Panc1 (cell line): ENCODE data around the gene LARP1. TPM values are rescaled to one million over a fixed set of nuclear protein-coding genes. Genes with fewer than 3 reads are reported as not detected.

Source experiments
- ATAC-seq: fragments of 200-7000 bp; cut with Tn5 transposase; 2 replicates; pipeline ENCODE4 v1.9.1; 2020; ENCODE audit warnings: mild to moderate bottlenecking, moderate library complexity
- BruUV-seq: library from RNA; stranded (reverse); fragments of 400-500 nt; replicated peaks from 2 replicates; lab custom pipeline; 2021; lab: Mats Ljungman, UMichigan
- CTCF ChIA-PET: fragments of 300-600 bp; sonication (Branson Sonifier 250); formaldehyde crosslinking; loops from one replicate; lab custom pipeline; 2022; ENCODE audit warnings: antibody characterized with exemption; lab: Charles Lee
- POLR2A ChIA-PET: fragments of 300-600 bp; sonication (Branson Sonifier 250); formaldehyde crosslinking; loops from one replicate; lab custom pipeline; 2022; ENCODE audit warnings: antibody characterized with exemption; lab: Charles Lee
- DNase-seq: peaks from one replicate; pipeline ENCODE4 v3.0.0-alpha.2; 2010; ENCODE audit warnings: low read depth, low spot score
- H3K27ac ChIP-seq: 2 replicates; pipeline ENCODE4 v1.5.1; 2011; ENCODE audit warnings: mild to moderate bottlenecking, low read length, inconsistent platforms
- H3K27me3 ChIP-seq: fragments of 200-500 bp; sonication (Bioruptor generic); 2 replicates; pipeline ENCODE4 v1.6.0; 2014; ENCODE audit warnings: low read length, inconsistent platforms; ENCODE audit not compliant: control insufficient read depth, insufficient read depth
- H3K36me3 ChIP-seq: fragments of 200-500 bp; sonication (Bioruptor generic); 2 replicates; pipeline ENCODE4 v1.5.1; 2014; ENCODE audit warnings: inconsistent platforms, mild to moderate bottlenecking, low read length, moderate library complexity; ENCODE audit not compliant: control insufficient read depth, insufficient read depth
- H3K4me1 ChIP-seq: 2 replicates; pipeline ENCODE4 v1.5.1; 2011; ENCODE audit warnings: inconsistent platforms, mild to moderate bottlenecking, low read length, moderate library complexity; ENCODE audit not compliant: control insufficient read depth, insufficient read depth
- H3K4me3 ChIP-seq, 2 experiments: 2 replicates each; pipeline ENCODE4 v1.5.1; 2011 to 2012; ENCODE audit warnings: low read depth in 2 of 2, low read length in 2 of 2, mild to moderate bottlenecking in 2 of 2, inconsistent platforms in 1 of 2, moderate library complexity in 1 of 2
- H3K9me3 ChIP-seq: fragments of 200-500 bp; sonication (Bioruptor generic); 2 replicates; pipeline ENCODE4 v1.5.1; 2014; ENCODE audit warnings: low read depth, mild to moderate bottlenecking, inconsistent platforms, low read length, moderate library complexity; ENCODE audit not compliant: control insufficient read depth, insufficient read depth
- CTCF ChIP-seq: fragments of 450-650 bp; IDR thresholded peaks from 2 replicates; pipeline ENCODE4 v1.5.1; 2017; ENCODE audit warnings: mild to moderate bottlenecking
- POLR2AphosphoS5 ChIP-seq: IDR thresholded peaks from 2 replicates; pipeline ENCODE4 v1.6.1; 2012; ENCODE audit warnings: mild to moderate bottlenecking, low read depth, low read length, moderate library complexity
- REST ChIP-seq, 2 experiments: IDR thresholded peaks; 2 replicates each; pipeline ENCODE4 v1.6.1; 2011 to 2012; ENCODE audit warnings: low read depth in 2 of 2, control low read depth in 1 of 2, low read length in 1 of 2, mild to moderate bottlenecking in 1 of 2, moderate library complexity in 1 of 2; ENCODE audit not compliant: insufficient read depth in 1 of 2
- SIN3A ChIP-seq: IDR thresholded peaks from 2 replicates; pipeline ENCODE4 v1.6.1; 2012; ENCODE audit warnings: low read depth, mild to moderate bottlenecking, low read length, moderate library complexity, borderline replicate concordance; ENCODE audit not compliant: insufficient read depth
- TCF7L2 ChIP-seq: IDR thresholded peaks from 2 replicates; pipeline ENCODE4 v1.6.1; 2011; ENCODE audit warnings: mild to moderate bottlenecking, low read depth, low read length, inconsistent platforms
- in situ Hi-C: cut with HindIII; loops from 2 replicates; pipeline ENCODE4 v1.10.0; 2016; ENCODE audit warnings: low sequenced_read_pairs, low pct_unique_long_range_greater_than_20kb
- intact Hi-C: fragments of 100-400 bp; cut with micrococcal nuclease; formaldehyde crosslinking; loops from one replicate; pipeline ENCODE4 v1.10.0; 2022; ENCODE audit not compliant: unreplicated experiment
- total RNA-seq: library from RNA; stranded (reverse); gene quantifications from one replicate; pipeline ENCODE4 v1.2.1, GENCODE V29; 2021; ENCODE audit not compliant: unreplicated experiment

The LARP1 gene
- total RNA-seq, 1 experiment from 2014 or later: 325 TPM

GRCh38 chr5:154762261-154762660 is 7.1 kb downstream of the LARP1 start:
- TF ChIP-seq POLR2AphosphoS5 (no peak), SIN3A (no peak), CTCF (no peak), REST (IDR thresholded peaks at IDR 0.05; ENCODE audit: insufficient read depth in 1 of 2, low read depth in 2 of 2, low read length in 1 of 2) (no peak), TCF7L2 (no peak)
- ATAC-seq (no peak), DNase-seq (no peak)
- in situ Hi-C loops: no loop called here
- ChIA-PET POLR2A (interaction anchor here (0.7 kb wide), 1 partner anchor 9 kb away, joined by 7 read pairs; no protein-coding TSS in a partner anchor), CTCF (no interaction called here)
- no peaks in the 10 kb centered on the region for H3K27me3 ChIP-seq
- no peak overlapping the region for H3K27ac ChIP-seq
- peaks cover 67% of the 10 kb centered on the region for H3K4me1 ChIP-seq
- H3K9me3 ChIP-seq: no peaks in the 10 kb centered on the region
- intact Hi-C loops: no loop called here
- H3K4me3 ChIP-seq: no peak overlapping the region
- no TSS peak for BruUV-seq
- H3K36me3 ChIP-seq: no peaks in the 10 kb centered on the region

- Histone ChIP-seq H3K36me3 (no peaks in the 10 kb centered on the region), H3K27me3 (no peaks in the 10 kb centered on the region), H3K4me1 (peaks cover 71% of the 10 kb centered on the region), H3K27ac (no peak overlapping the region), H3K4me3 (no peak overlapping the region), H3K9me3 (no peaks in the 10 kb centered on the region)
- CTCF ChIA-PET: interaction anchor here (0.6 kb wide), 1 partner anchor 242 kb away, joined by 3 read pairs; no protein-coding TSS in a partner anchor
- intact Hi-C loops (no loop called here), in situ Hi-C loops (no loop called here)
- DNase-seq (no peak), ATAC-seq (no peak)
- TF ChIP-seq REST (IDR thresholded peaks at IDR 0.05; ENCODE audit: insufficient read depth in 1 of 2, low read depth in 2 of 2, low read length in 1 of 2) (no peak), TCF7L2 (no peak), SIN3A (no peak), CTCF (no peak), POLR2AphosphoS5 (no peak)
- BruUV-seq: no TSS peak
- POLR2A ChIA-PET: no interaction called here
Observed at GRCh38 chr5:154762700-154763099, 7.5 kb downstream of the LARP1 start.
